GM10847 (cell line): ENCODE data around the gene EPB41L4B.

Experiments used
- POLR2A ChIP-seq: IDR thresholded peaks from 2 replicates; pipeline ENCODE4 v1.6.1; 2011; ENCODE audit not compliant: insufficient read length; ENCODE audit errors: extremely low read depth

Gene EPB41L4B

GRCh38 chr9:109182940-109183798 lies 137.7 kb downstream of the EPB41L4B start:
- TF ChIP-seq POLR2A, result no peak

- TF ChIP-seq POLR2A, result no peak
Measured at GRCh38 chr9:109182550-109182939, 138.3 kb downstream of the EPB41L4B start.

- TF ChIP-seq POLR2A, result no peak
Measured at GRCh38 chr9:109181284-109181683, 139.6 kb downstream of the EPB41L4B start.

- TF ChIP-seq POLR2A, result no peak
Measured at GRCh38 chr9:109179801-109180523, 140.9 kb downstream of the EPB41L4B start.

GRCh38 chr9:109176963-109177362 lies 143.9 kb downstream of the EPB41L4B start:
- no peak for TF ChIP-seq POLR2A

GRCh38 chr9:109176386-109176785 lies 144.5 kb downstream of the EPB41L4B start:
- TF ChIP-seq POLR2A, result no peak

GRCh38 chr9:109172935-109173334 lies 147.9 kb downstream of the EPB41L4B start:
- no peak for TF ChIP-seq POLR2A

GRCh38 chr9:109171926-109172325 lies 148.9 kb downstream of the EPB41L4B start:
- no peak for TF ChIP-seq POLR2A

GRCh38 chr9:109168170-109168569 lies 152.7 kb downstream of the EPB41L4B start:
- no peak for TF ChIP-seq POLR2A

GRCh38 chr9:109167716-109168115 lies 153.1 kb downstream of the EPB41L4B start:
- no peak for TF ChIP-seq POLR2A

- no peak for TF ChIP-seq POLR2A
Measured at GRCh38 chr9:109166771-109167601, 153.9 kb downstream of the EPB41L4B start, which contains the start of gene FRRS1L. TSS of gene FRRS1L (minus strand) at chr9:109167249. CDS start at chr9:109167138, 111 bp downstream.

- no peak for TF ChIP-seq POLR2A
Measured at GRCh38 chr9:109166171-109166770, 154.6 kb downstream of the EPB41L4B start.

GRCh38 chr9:109164042-109164441 lies 156.8 kb downstream of the EPB41L4B start:
- TF ChIP-seq POLR2A, result no peak

- no peak for TF ChIP-seq POLR2A
Measured at GRCh38 chr9:109163194-109163593, 157.7 kb downstream of the EPB41L4B start.

- TF ChIP-seq POLR2A, result no peak
Measured at GRCh38 chr9:109162677-109163076, 158.2 kb downstream of the EPB41L4B start.
